Measurements from ENCODE around the gene PIEZO2. TPM values are rescaled to one million over a fixed set of nuclear protein-coding genes. Genes with fewer than 3 reads are reported as not detected.

The PIEZO2 gene
- total and polyA plus RNA-seq, 2 donors (not counting 1 experiment from before 2014, with no cell fraction given), result not detected

DNA sequence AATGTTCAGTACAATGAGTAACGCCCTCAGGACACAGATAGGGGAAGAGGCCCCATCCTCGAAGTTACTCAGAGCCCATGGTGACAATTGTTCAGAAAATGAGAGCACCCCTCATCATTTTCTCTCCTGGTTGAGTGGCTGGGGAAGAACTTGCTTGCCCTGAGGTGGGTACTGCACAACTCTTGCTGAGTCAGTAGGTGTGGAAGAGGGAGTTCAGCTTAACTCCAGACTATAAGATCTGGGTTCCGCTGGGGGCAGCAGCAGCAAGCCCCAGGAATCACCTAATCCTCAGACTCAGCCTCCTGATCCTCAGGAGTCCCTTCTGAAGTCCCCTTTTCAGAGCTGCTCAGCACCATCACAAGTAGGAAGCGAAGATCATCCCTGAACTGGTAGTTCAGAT lies 123.7 kb downstream of the PIEZO2 start:
- Mint-ChIP-seq H3K27ac (no peak overlapping the region), H3K27me3 (no peaks in the 10 kb centered on the region), H3K9me3 (ENCODE audit: insufficient read depth) (no peaks in the 10 kb centered on the region), H3K4me3 (no peak overlapping the region), H3K4me1 (no peaks in the 10 kb centered on the region)
- no peak for TF ChIP-seq EZH2 (IDR thresholded peaks at IDR 0.05; ENCODE audit: borderline replicate concordance, insufficient read depth, low read depth, low read length, poor library complexity, severe bottlenecking)
- TF ChIP-seq, protein P1, sequence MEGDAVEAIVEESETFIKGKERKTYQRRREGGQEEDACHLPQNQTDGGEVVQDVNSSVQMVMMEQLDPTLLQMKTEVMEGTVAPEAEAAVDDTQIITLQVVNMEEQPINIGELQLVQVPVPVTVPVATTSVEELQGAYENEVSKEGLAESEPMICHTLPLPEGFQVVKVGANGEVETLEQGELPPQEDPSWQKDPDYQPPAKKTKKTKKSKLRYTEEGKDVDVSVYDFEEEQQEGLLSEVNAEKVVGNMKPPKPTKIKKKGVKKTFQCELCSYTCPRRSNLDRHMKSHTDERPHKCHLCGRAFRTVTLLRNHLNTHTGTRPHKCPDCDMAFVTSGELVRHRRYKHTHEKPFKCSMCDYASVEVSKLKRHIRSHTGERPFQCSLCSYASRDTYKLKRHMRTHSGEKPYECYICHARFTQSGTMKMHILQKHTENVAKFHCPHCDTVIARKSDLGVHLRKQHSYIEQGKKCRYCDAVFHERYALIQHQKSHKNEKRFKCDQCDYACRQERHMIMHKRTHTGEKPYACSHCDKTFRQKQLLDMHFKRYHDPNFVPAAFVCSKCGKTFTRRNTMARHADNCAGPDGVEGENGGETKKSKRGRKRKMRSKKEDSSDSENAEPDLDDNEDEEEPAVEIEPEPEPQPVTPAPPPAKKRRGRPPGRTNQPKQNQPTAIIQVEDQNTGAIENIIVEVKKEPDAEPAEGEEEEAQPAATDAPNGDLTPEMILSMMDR (IDR thresholded peaks at IDR 0.05), result no peak
- no peak overlapping the region for H3K4me2 ChIP-seq (replicated peaks; ENCODE audit: low read depth, low read length, poor library complexity, severe bottlenecking)
- H2AFZ ChIP-seq (ENCODE audit: insufficient read depth, low read depth, low read length, poor library complexity, severe bottlenecking), result no peak overlapping the region
- no peak for ATAC-seq (ENCODE audit: low read depth)
- H3K4me3 ChIP-seq (ENCODE audit: control extremely low read depth in 1 of 5, extremely low read depth in 1 of 5, insufficient read depth in 1 of 5, low read depth in 2 of 5, low read length in 4 of 5), result no peak overlapping the region
- ChIA-PET POLR2A (interaction anchor here (0.6 kb wide), 1 partner anchor 248 kb away, joined by 6 read pairs; no protein-coding TSS in a partner anchor), CTCF (no interaction called here)
- no peaks in the 10 kb centered on the region for H3K4me1 ChIP-seq (ENCODE audit: control insufficient read depth in 2 of 2, insufficient read depth in 2 of 2, low read length in 2 of 2)
- no peak for DNase-seq
- intact Hi-C loops (cut with micrococcal nuclease), result no loop called here
- no peaks in the 10 kb centered on the region for H3K9me3 ChIP-seq (ENCODE audit: control extremely low read depth in 1 of 3, control insufficient read depth in 2 of 3, insufficient read depth in 1 of 3, low read length in 2 of 3)
- H3K27me3 ChIP-seq (replicated peaks in 1 of 4; ENCODE audit: control extremely low read depth in 1 of 4, control insufficient read depth in 3 of 4, insufficient read depth in 4 of 4, low read length in 3 of 4), result no peaks in the 10 kb centered on the region
- H4K20me1 ChIP-seq (ENCODE audit: control insufficient read depth, insufficient read depth, low read length, poor library complexity, severe bottlenecking), result no peaks in the 10 kb centered on the region
- H3K27ac ChIP-seq (ENCODE audit: low read length in 2 of 2), result no peak overlapping the region
- no peak overlapping the region for H3K9ac ChIP-seq (ENCODE audit: low read length)
- no peaks in the 10 kb centered on the region for H3K79me2 ChIP-seq (ENCODE audit: control insufficient read depth, insufficient read depth, low read length)
- 50% methylated on average over 1 of the region's 4 CpGs for WGBS (ENCODE audit: insufficient coverage)
- H3K36me3 ChIP-seq (replicated peaks in 1 of 2; ENCODE audit: control extremely low read depth in 1 of 2, control insufficient read depth in 1 of 2, extremely low read depth in 1 of 2, insufficient read depth in 2 of 2, low read length in 1 of 2), result no peaks in the 10 kb centered on the region

DNA sequence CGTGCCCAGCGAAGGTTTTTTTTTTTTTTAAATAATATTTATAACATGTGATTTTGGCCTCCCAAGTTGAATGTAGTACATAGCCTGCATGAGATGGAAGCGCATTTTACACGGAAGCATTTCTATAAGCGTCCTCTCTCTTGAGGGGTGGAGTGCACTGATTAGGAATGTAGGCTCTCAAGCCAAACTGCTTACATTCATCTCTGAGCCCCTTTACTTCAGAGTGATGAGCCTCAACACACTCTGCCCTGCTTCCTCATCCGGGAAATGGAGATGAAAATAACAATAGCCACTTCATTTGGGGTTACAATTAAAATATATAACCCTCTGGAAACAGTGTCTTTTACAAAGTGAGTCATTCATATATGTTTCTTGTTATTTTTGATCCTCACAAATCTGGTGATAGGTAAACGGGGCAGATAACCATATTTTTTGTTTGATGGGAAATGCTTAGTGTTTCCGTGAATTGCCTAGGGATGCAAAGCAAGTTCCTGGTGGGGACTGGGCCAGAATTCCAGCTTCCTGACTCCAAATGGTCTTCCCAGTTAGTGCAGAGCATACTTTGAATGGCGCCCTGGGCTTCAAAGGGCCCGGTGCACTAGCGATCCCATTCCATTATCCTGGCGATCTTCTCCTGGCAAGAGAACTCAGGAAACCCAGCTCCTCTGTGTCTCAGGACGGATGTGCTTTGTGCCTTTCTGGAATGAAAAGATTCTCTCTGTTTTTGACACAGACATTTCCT lies 124.3 kb downstream of the PIEZO2 start:
- intact Hi-C loops (cut with micrococcal nuclease), result no loop called here
- ChIA-PET CTCF (no interaction called here), POLR2A (interaction anchor here (0.6 kb wide), 1 partner anchor 247 kb away, joined by 6 read pairs; no protein-coding TSS in a partner anchor)
- 98% methylated on average over 11 of the region's 13 CpGs for WGBS (ENCODE audit: insufficient coverage)
- Mint-ChIP-seq H3K4me1 (no peaks in the 10 kb centered on the region), H3K27me3 (no peaks in the 10 kb centered on the region), H3K4me3 (no peak overlapping the region), H3K9me3 (ENCODE audit: insufficient read depth) (no peaks in the 10 kb centered on the region), H3K27ac (no peak overlapping the region)
- DNase-seq (no peak), ATAC-seq (ENCODE audit: low read depth) (no peak)
- Histone ChIP-seq H3K36me3 (replicated peaks in 1 of 2; ENCODE audit: control extremely low read depth in 1 of 2, control insufficient read depth in 1 of 2, extremely low read depth in 1 of 2, insufficient read depth in 2 of 2, low read length in 1 of 2) (no peaks in the 10 kb centered on the region), H3K4me2 (replicated peaks; ENCODE audit: low read depth, low read length, poor library complexity, severe bottlenecking) (no peak overlapping the region), H3K27ac (ENCODE audit: low read length in 2 of 2) (no peak overlapping the region), H3K79me2 (ENCODE audit: control insufficient read depth, insufficient read depth, low read length) (no peaks in the 10 kb centered on the region), H3K9me3 (ENCODE audit: control extremely low read depth in 1 of 3, control insufficient read depth in 2 of 3, insufficient read depth in 1 of 3, low read length in 2 of 3) (no peaks in the 10 kb centered on the region), H3K27me3 (replicated peaks in 1 of 4; ENCODE audit: control extremely low read depth in 1 of 4, control insufficient read depth in 3 of 4, insufficient read depth in 4 of 4, low read length in 3 of 4) (no peaks in the 10 kb centered on the region), H2AFZ (ENCODE audit: insufficient read depth, low read depth, low read length, poor library complexity, severe bottlenecking) (no peak overlapping the region), H3K4me3 (ENCODE audit: control extremely low read depth in 1 of 5, extremely low read depth in 1 of 5, insufficient read depth in 1 of 5, low read depth in 2 of 5, low read length in 4 of 5) (no peak overlapping the region), H3K4me1 (ENCODE audit: control insufficient read depth in 2 of 2, insufficient read depth in 2 of 2, low read length in 2 of 2) (no peaks in the 10 kb centered on the region), H4K20me1 (ENCODE audit: control insufficient read depth, insufficient read depth, low read length, poor library complexity, severe bottlenecking) (no peaks in the 10 kb centered on the region), H3K9ac (ENCODE audit: low read length) (no peak overlapping the region)
- TF ChIP-seq, protein P1 (IDR thresholded peaks at IDR 0.05), result no peak
- no peak for TF ChIP-seq EZH2 (IDR thresholded peaks at IDR 0.05; ENCODE audit: borderline replicate concordance, insufficient read depth, low read depth, low read length, poor library complexity, severe bottlenecking)

Measured in B cell (primary cell).